ENCODE data around the gene BICD1.

BICD1 gene

GRCh38 chr12:32281098-32281497 lies 174.5 kb downstream of the BICD1 start:
- DNase-seq (ENCODE audit: low read depth) = no peak

- no peak for DNase-seq (ENCODE audit: low read depth)
Measured at GRCh38 chr12:32284561-32284960, 177.9 kb downstream of the BICD1 start.

GRCh38 chr12:32285021-32285420 lies 178.4 kb downstream of the BICD1 start:
- DNase-seq (ENCODE audit: low read depth) = no peak

GRCh38 chr12:32285489-32285888 lies 178.8 kb downstream of the BICD1 start:
- DNase-seq (ENCODE audit: low read depth) = no peak

GRCh38 chr12:32290411-32290810 lies 183.8 kb downstream of the BICD1 start:
- DNase-seq (ENCODE audit: low read depth) = peak; percentile 14

- DNase-seq (ENCODE audit: low read depth) = no peak
Measured at GRCh38 chr12:32292151-32292550, 185.5 kb downstream of the BICD1 start.

GRCh38 chr12:32293808-32294419 lies 187.3 kb downstream of the BICD1 start:
- DNase-seq (ENCODE audit: low read depth) = no peak

GRCh38 chr12:32296567-32296966 lies 189.9 kb downstream of the BICD1 start:
- peak; percentile 18 for DNase-seq (ENCODE audit: low read depth)

GRCh38 chr12:32298917-32299316 lies 192.3 kb downstream of the BICD1 start:
- DNase-seq (ENCODE audit: low read depth) = peak; percentile 52

GRCh38 chr12:32301216-32301615 lies 194.6 kb downstream of the BICD1 start:
- DNase-seq (ENCODE audit: low read depth) = no peak

GRCh38 chr12:32302218-32303173 lies 195.8 kb downstream of the BICD1 start:
- DNase-seq (ENCODE audit: low read depth) = peak; percentile 30

GRCh38 chr12:32303174-32303549 lies 196.5 kb downstream of the BICD1 start:
- no peak for DNase-seq (ENCODE audit: low read depth)

GRCh38 chr12:32305163-32305562 lies 198.5 kb downstream of the BICD1 start:
- DNase-seq (ENCODE audit: low read depth) = peak; percentile 30

- no peak for DNase-seq (ENCODE audit: low read depth)
Measured at GRCh38 chr12:32307326-32307725, 200.7 kb downstream of the BICD1 start.

- DNase-seq (ENCODE audit: low read depth) = no peak
Measured at GRCh38 chr12:32309811-32310736, 203.4 kb downstream of the BICD1 start.

- peak; percentile 56 for DNase-seq (ENCODE audit: low read depth)
Measured at GRCh38 chr12:32312049-32312670, 205.5 kb downstream of the BICD1 start.

- no peak for DNase-seq (ENCODE audit: low read depth)
Measured at GRCh38 chr12:32322354-32322753, 215.7 kb downstream of the BICD1 start.

- DNase-seq (ENCODE audit: low read depth) = no peak
Measured at GRCh38 chr12:32331133-32331532, 224.5 kb downstream of the BICD1 start.

GRCh38 chr12:32332446-32332845 lies 225.8 kb downstream of the BICD1 start:
- DNase-seq (ENCODE audit: low read depth) = no peak

GRCh38 chr12:32334371-32334777 lies 227.7 kb downstream of the BICD1 start:
- no peak for DNase-seq (ENCODE audit: low read depth)

- no peak for DNase-seq (ENCODE audit: low read depth)
Measured at GRCh38 chr12:32336261-32336660, 229.6 kb downstream of the BICD1 start.

- DNase-seq (ENCODE audit: low read depth) = no peak
Measured at GRCh38 chr12:32343496-32343895, 236.8 kb downstream of the BICD1 start.

Measured in fibroblast of gingiva (primary cell).